Urinary bladder (tissue), 4 donors: ENCODE results near the gene CILP2. TPM values are rescaled to one million over a fixed set of nuclear protein-coding genes. Genes with fewer than 3 reads are reported as not detected.

Experiments used
- DNase-seq: peaks from one replicate; pipeline ENCODE4 v3.0.0-alpha.2; 2015; ENCODE audit errors: extremely low spot score
- H3K27ac ChIP-seq: one replicate; pipeline ENCODE4 v1.5.1; 2013; ENCODE audit warnings: low read depth, mild to moderate bottlenecking, moderate library complexity
- H3K36me3 ChIP-seq: one replicate; pipeline ENCODE4 v1.6.1; 2013; ENCODE audit warnings: mild to moderate bottlenecking, moderate library complexity; ENCODE audit not compliant: insufficient read depth
- H3K4me1 ChIP-seq: one replicate; pipeline ENCODE4 v1.6.1; 2013; ENCODE audit warnings: mild to moderate bottlenecking, moderate library complexity; ENCODE audit not compliant: insufficient read depth
- H3K4me3 ChIP-seq: one replicate; pipeline ENCODE4 v1.5.1; 2013; ENCODE audit warnings: low read depth, low read length
- WGBS: extraction: QIAGEN DNeasy Blood & Tissue Kit; methylation state at CpG from one replicate; pipeline ENCODE4 v1.1.7; 2013; 5-methylcytosine and 5-hydroxymethylcytosine counted together
- polyA plus RNA-seq: library from polyadenylated mRNA; stranded (reverse); fragments of 200-250 nt; gene quantifications from one replicate; pipeline ENCODE4 v1.2.3, GENCODE V29; 2013
- total RNA-seq: library from RNA; depleted of rRNA; stranded (reverse); fragments of >200 nt; gene quantifications from one replicate; pipeline ENCODE4 v1.2.3, GENCODE V29; 2014
- donor health status: healthy with polysubstance abuse.
- donor health status: healthy.

CILP2 gene
- total and polyA plus RNA-seq, 2 donors: 0.32 TPM

GRCh38 chr19:19587771-19588170 is 49.7 kb downstream of the CILP2 start:
- Histone ChIP-seq H3K4me3 (no peak overlapping the region), H3K27ac (no peak overlapping the region), H3K4me1 (peaks cover 3% of the 10 kb centered on the region), H3K36me3 (no peaks in the 10 kb centered on the region)
- WGBS: 94% methylated on average over 5 of the region's 5 CpGs
- DNase-seq: no peak

GRCh38 chr19:19588546-19588945 is 50.5 kb downstream of the CILP2 start:
- H3K27ac ChIP-seq: no peak overlapping the region
- H3K36me3 ChIP-seq: no peaks in the 10 kb centered on the region
- WGBS: 88% methylated on average over 2 of the region's 2 CpGs
- no peak overlapping the region for H3K4me3 ChIP-seq
- no peak for DNase-seq
- H3K4me1 ChIP-seq: peaks cover 3% of the 10 kb centered on the region

GRCh38 chr19:19591133-19591825 is 53.2 kb downstream of the CILP2 start:
- Histone ChIP-seq H3K36me3 (no peaks in the 10 kb centered on the region), H3K27ac (no peak overlapping the region), H3K4me3 (no peak overlapping the region), H3K4me1 (peaks cover 3% of the 10 kb centered on the region)
- 36% methylated on average over 13 of the region's 13 CpGs for WGBS
- peak; percentile 48 for DNase-seq

- Histone ChIP-seq H3K27ac (no peak overlapping the region), H3K4me3 (no peak overlapping the region), H3K4me1 (peaks cover 3% of the 10 kb centered on the region), H3K36me3 (no peaks in the 10 kb centered on the region)
- no peak for DNase-seq
- WGBS: 93% methylated on average over 10 of the region's 10 CpGs
These were observed 54.6 kb downstream of the CILP2 start for GRCh38 chr19:19592690-19593089.

GRCh38 chr19:19594381-19594780 is 56.3 kb downstream of the CILP2 start:
- Histone ChIP-seq H3K27ac (no peak overlapping the region), H3K36me3 (no peaks in the 10 kb centered on the region), H3K4me1 (peaks cover 3% of the 10 kb centered on the region), H3K4me3 (no peak overlapping the region)
- WGBS: 93% methylated on average over 4 of the region's 4 CpGs
- DNase-seq: no peak

GRCh38 chr19:19595171-19595701 is 57.2 kb downstream of the CILP2 start:
- peaks cover 3% of the 10 kb centered on the region for H3K4me1 ChIP-seq
- no peaks in the 10 kb centered on the region for H3K36me3 ChIP-seq
- whole genome bisulfite sequencing: 59% methylated on average over 8 of the region's 8 CpGs
- H3K4me3 ChIP-seq: no peak overlapping the region
- DNase-seq: peak; percentile 80
- peak overlapping the region; percentile 35 for H3K27ac ChIP-seq

Other genes starting within 250 kb of the CILP2 start
- 13.5 TPM for gene SUGP1, start 217.8 kb upstream of the CILP2 start, total RNA-seq
- gene SUGP1, start 217.8 kb upstream of the CILP2 start, polyA plus RNA-seq: 34.7 TPM
- 31.7 TPM for gene MAU2, start 217.4 kb upstream of the CILP2 start, total RNA-seq
- gene MAU2, start 217.4 kb upstream of the CILP2 start, polyA plus RNA-seq: 34.6 TPM
- 15.8 TPM for gene GATAD2A, start 132.6 kb upstream of the CILP2 start, total RNA-seq
- 22.9 TPM for gene GATAD2A, start 132.6 kb upstream of the CILP2 start, polyA plus RNA-seq
- 0.85 TPM for gene TSSK6, start 22.7 kb upstream of the CILP2 start, total RNA-seq
- gene TSSK6, start 22.7 kb upstream of the CILP2 start, polyA plus RNA-seq: 1.8 TPM
- gene NDUFA13, start 22.0 kb upstream of the CILP2 start, total RNA-seq: 74.7 TPM
- gene NDUFA13, start 22.0 kb upstream of the CILP2 start, polyA plus RNA-seq: 318 TPM
- 1.8 TPM for gene YJEFN3, start 9.4 kb upstream of the CILP2 start, total RNA-seq
- 4.6 TPM for gene YJEFN3, start 9.4 kb upstream of the CILP2 start, polyA plus RNA-seq
- 3.9 TPM for gene PBX4, start 80.4 kb downstream of the CILP2 start, total RNA-seq
- 2.1 TPM for gene PBX4, start 80.4 kb downstream of the CILP2 start, polyA plus RNA-seq
- gene LPAR2, start 90.0 kb downstream of the CILP2 start, total RNA-seq: 4.1 TPM
- 4.9 TPM for gene LPAR2, start 90.0 kb downstream of the CILP2 start, polyA plus RNA-seq
- gene GMIP, start 105.4 kb downstream of the CILP2 start, total RNA-seq: 3.6 TPM
- 6.2 TPM for gene GMIP, start 105.4 kb downstream of the CILP2 start, polyA plus RNA-seq
- 27.7 TPM for gene ATP13A1, start 125.4 kb downstream of the CILP2 start, total RNA-seq
- 35.5 TPM for gene ATP13A1, start 125.4 kb downstream of the CILP2 start, polyA plus RNA-seq
- gene ZNF101, start 130.6 kb downstream of the CILP2 start, total RNA-seq: 9.5 TPM
- 4.3 TPM for gene ZNF101, start 130.6 kb downstream of the CILP2 start, polyA plus RNA-seq
- gene ZNF14, start 194.8 kb downstream of the CILP2 start, total RNA-seq: 30.1 TPM
- 5.0 TPM for gene ZNF14, start 194.8 kb downstream of the CILP2 start, polyA plus RNA-seq